ENCODE results near the gene MACC1.

- no peak for TF ChIP-seq CTCF (conservative IDR thresholded peaks at IDR 0.05; ENCODE audit: low read depth in 2 of 2)
- no peak for TF ChIP-seq EZH2 (IDR thresholded peaks at IDR 0.05; ENCODE audit: low read depth, unreplicated experiment)
These were observed 19.6 kb upstream of the MACC1 start for GRCh38 chr7:20236790-20237189.

Measured in GM23338 (cell line).